ENCODE results near the gene DLL4. TPM values are rescaled to one million over a fixed set of nuclear protein-coding genes. Genes with fewer than 3 reads are reported as not detected.

DLL4 gene
- total RNA-seq, 1 donor from 2014 or later = 11.5 TPM

DNA sequence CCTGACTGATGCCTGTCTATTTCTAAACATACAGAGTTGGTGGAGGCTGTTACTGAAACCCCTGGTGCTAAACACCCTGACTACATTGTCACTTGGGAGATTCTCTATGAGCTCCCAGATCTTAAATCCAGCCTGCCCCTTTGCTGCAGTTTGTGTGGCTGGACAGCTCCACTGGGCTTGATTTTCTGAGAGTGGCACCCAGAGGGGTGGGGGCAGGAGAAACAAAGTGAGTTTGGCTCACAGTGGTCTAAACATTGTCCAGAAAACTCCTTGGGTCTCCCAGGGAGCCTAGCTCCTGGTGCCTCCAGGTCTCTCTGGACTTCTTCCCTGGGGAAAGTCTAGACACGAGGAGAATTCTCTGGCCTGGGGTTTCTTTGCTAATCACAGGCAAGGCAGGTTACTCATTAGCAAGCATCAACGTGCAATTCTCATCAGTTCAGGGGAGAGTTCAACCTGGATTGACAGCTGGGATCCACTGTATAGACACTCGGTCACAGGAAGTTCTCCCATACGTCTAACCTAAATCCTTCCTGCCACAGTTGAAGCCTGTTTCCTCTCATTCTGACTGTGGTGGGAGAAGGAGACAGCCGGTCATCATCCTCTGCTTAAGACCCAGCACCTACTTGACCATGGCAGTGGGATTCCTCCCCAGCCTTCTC, 7.1 kb upstream of the DLL4 start:
- intact Hi-C loops (cut with DNase I) = no loop called here
- no peak for DNase-seq (ENCODE audit: low spot score)

DNA sequence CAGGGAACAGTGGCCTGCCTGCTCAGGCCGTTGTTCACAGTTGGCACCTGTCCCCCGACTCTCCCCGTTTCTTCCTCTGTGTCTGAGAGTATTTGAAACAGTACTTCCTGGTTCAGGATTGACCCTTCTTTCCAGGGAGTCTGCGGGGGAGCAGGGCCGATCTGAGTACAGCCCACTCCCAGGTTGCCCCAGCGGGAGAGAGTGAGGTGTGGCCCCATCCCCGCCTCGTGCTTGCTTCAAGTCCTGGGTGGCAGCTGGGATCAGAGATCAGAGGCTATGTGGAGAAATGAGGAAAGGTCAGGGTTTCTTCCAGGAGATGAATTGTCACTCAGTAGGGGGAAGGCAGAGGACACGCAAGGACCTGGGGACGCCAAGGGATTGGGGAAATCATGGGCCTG, 6.5 kb upstream of the DLL4 start:
- intact Hi-C loops (cut with DNase I) = no loop called here
- DNase-seq (ENCODE audit: low spot score) = no peak

DNA sequence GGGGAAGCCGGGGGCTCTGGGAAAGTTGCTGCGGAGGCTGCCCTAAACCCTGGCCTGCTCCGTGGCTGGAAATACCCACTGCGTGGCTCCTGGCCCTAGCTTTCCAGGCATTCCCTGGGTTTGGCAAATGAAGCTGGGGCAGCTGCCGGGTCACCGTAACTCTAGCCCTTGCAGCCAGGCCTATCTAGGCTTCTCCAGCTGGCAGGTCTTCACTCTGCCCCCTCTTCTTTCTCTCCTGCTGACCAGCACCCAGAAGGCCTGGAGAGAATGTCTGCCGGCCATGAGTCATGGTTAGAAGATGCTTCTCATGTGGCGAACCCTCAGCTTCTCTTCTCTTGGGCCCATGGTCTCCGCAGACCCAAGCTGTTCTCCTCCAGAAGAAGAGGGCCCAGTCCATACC, 5.6 kb upstream of the DLL4 start:
- intact Hi-C loops (cut with DNase I) = no loop called here

DNA sequence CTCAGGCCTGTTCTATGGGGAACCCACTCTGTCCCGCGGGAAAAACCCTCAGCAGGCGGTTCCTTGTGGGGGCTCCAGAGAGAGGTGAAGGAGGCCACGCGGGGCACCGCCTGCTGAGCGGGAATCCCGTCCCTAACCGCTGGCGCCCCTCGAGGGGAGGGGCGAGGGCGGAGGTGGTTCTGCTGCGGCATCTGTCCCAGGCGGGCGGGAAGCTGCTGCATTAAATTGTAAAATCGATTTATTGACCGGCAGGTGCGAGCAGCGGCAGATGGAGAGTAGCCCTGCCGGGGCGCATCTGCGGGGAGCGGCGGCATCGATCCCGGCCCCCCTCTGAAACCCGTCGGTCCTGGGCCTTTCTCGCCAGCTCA, 3.7 kb upstream of the DLL4 start:
- intact Hi-C loops (cut with DNase I) = no loop called here
- DNase-seq (ENCODE audit: low spot score) = no peak

More for the DNA sequence above, 5.6 kb upstream of the DLL4 start:
- DNase-seq (ENCODE audit: low spot score) = no peak

DNA sequence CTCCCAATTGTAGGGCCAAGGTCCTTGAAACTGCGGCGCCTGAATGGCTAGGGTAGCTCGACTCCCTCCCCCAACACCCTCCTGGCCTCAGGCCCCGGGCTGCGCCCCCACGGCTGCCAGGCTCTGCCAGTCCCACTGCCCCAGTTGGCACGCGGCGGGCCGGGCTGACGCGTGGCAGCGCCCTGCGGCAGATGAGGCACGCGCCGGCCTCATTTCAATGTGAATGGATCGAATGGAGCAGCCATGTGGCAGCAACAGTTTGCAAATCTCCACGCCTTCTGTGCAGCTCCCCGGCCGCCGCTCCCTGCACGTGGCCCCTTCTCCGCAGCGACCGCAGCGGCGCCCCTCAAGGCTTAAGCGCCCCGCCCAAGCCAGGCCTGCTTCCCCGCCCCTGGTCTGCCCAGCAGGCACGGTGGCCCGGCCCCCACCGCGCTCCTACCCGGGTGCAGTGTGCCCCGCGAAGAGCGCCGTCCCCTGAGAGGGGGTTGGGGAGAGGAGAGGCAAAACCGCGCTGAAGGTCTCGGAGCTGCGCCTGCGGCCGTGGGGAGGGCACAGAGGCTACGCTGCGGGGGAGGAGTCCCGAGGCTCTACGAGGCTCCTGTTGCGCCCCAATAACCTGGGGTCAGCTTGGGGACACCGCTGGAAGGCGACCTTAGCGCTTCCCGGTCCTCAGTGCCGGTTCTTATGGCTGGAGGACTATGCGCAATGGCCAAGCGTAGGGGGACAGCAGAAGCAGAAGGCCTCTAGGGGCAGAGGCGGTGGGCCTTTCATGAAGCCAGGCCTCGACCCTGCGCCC, 3.1 kb upstream of the DLL4 start:
- no peak for DNase-seq (ENCODE audit: low spot score)
- intact Hi-C loops (cut with DNase I) = no loop called here

DNA sequence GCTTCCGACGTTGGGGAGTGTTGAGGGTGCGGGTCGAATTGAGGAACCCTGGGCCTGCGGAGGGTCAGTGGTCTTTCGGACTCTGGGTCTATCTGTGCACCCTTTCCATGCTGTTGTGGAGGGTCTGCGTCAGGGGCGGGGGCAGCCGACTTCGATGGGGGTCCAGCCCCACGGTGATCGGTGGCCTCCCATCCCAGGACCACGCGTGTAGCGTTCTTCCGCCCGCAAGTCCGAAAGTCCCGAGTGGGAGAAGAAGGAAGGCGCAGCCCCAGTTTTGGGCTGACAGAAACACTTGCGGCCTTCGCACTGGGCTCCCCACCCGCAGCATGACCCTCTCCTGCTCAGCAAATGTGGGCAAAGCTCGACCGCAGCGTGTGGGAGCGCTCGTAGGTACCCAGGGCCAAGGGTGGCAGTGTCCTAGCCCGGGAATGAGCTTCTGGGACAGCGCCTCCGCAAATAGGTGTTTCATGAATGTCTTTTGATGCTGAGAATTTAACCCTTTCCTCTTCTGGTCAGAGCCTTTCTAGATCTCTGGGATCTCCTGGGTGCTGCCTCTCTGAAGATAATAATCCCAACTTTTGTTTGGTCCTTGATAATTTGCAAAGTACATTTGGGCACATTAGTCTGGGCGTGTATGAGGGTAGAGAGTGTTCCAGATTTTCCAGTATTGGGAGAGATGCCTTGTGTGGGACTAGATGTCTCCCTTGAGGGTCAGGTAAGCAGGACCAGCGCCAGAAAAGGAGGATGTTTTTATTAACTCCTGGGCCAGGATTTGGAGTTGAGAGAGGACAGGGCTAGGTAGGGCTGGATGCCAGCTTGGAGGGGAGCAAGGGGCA, 2.3 kb upstream of the DLL4 start:
- DNase-seq (ENCODE audit: low spot score) = no peak
- intact Hi-C loops (cut with DNase I) = no loop called here

DNA sequence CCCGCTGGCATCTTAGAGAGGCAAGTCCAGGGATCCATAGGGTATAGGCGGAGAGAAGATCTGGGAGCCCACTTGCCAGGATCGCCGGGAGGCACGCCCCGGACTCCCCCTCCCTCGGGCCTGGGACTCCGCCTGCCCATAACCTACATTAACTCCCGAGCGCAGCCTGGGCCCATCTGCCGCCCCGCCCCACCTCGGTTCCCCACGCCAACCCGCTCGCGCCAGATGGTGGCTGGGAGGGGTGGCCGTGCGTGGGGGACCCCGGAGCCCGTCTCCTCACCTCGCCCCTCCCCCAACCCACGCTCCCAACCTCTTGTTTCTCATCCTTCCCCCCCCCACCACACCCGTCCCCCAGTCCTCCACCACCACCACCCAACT, 1.7 kb upstream of the DLL4 start:
- no peak for DNase-seq (ENCODE audit: low spot score)
- intact Hi-C loops (cut with DNase I) = no loop called here

DNA sequence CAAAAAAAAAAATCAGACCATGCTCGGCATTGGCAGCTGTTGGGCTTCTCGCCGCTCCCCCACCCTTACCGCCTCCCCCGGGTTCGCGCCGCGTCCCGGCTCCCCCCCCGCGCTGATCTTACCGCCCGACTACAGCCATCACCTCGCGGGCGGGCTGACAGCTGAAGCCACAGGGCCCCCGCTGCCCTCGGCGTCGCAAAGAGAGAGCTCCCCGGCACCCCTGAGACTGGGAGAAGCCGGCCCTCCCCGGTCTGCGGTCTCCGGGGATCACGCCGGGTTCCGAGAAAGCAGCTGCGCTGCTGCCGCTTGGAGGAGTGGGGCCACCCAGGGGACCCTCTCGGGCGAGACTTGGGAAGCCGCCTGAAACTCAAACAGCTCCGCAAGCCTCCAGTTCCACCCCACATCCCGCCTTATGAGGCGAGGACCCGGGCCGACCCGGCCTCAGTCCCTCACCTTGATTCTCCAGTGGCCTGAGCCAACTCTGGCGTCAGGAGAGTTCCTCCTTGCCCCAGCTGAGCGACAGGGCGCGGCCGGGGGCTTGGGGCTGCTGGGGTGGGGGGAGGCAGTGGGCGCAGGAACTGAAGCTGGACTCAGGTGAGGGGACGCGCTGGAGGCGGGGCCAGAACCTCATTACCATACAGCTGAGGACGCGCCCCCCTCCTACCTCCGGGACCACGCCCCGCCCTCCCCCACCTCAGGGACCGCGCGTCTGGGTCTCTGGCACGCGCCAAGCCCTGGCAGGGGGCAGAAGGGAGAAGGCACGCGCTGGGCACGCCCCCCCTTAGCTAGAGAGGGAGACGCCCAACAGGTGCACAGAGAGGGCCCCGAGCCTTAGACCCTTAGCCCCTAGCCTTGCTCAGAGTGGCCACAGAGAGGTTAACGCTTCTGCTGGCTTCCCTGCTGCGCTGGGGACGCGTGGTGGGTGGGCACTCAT, 1.0 kb upstream of the DLL4 start:
- intact Hi-C loops (cut with DNase I) = loop anchor here (2.0 kb wide), 1 partner anchor 21 kb away; no protein-coding TSS in a partner anchor
- DNase-seq (ENCODE audit: low spot score) = no peak

DNA sequence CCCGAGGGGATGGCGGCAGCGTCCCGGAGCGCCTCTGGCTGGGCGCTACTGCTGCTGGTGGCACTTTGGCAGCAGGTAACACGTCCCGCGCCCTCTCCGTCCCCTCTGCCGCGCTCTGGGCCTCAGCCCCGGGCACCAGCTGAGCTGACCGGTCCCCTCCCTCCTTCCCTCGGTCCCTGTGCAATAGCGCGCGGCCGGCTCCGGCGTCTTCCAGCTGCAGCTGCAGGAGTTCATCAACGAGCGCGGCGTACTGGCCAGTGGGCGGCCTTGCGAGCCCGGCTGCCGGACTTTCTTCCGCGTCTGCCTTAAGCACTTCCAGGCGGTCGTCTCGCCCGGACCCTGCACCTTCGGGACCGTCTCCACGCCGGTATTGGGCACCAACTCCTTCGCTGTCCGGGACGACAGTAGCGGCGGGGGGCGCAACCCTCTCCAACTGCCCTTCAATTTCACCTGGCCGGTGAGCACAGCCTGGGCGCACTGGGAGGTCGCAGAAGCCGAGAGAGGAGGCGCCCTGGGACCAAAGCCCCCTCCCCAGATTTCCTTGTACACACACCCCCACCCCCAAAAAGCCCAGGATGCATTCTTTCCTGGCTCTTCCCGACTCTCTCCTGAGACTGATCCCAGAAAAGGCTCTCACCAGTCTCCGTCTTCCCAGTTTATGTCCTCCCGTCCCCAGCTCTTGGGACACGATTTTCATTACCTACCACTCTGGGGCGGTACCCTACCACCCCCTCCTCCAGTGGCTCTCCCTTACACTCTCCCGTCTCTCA, 705 bp downstream of the DLL4 start:
- intact Hi-C loops (cut with DNase I) = loop anchor here (1.0 to 2.0 kb wide), 2 partner anchors 10 to 23 kb away; no protein-coding TSS in a partner anchor
- no peak for DNase-seq (ENCODE audit: low spot score)

DNA sequence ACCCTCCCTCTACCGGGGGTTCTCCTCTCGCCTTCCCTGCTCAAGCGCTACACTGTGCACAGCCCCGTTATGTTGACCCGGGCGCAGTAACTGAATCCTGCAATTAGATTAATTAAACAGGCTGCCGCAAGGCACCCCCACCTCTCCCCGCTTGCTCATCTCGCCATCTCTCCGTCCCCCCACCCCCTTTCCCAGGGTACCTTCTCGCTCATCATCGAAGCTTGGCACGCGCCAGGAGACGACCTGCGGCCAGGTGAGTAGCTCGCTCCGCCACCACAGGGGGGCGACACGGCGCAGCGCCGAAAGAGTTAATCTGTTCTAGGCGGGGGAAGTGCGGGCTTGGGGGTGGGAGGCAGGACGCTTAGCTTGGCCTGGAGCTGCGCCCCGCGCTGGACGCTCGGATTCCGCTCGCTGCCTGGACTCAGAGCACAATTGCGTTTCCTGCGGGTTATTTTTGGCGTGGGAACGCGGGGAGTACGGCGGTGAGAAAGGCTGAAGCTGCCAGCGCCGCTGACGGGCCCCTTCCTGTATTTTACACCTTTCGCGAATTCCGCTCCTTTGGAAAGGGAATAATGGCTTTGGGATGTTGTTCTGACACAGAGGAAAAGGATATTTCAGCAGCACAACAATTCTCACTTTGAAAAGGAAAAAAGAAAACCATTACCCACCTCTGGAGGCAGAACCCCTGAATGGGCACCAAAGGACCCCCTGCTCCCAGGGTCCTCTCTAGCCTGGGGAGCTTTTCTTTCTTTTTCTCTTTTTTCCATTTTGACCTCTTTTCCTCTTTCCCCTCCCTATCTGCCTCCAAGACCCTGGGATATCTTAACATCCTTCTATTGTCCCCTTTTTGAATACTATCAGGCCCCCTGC, 1.5 kb downstream of the DLL4 start:
- intact Hi-C loops (cut with DNase I) = no loop called here
- peak; percentile 86 for DNase-seq (ENCODE audit: low spot score)

DNA sequence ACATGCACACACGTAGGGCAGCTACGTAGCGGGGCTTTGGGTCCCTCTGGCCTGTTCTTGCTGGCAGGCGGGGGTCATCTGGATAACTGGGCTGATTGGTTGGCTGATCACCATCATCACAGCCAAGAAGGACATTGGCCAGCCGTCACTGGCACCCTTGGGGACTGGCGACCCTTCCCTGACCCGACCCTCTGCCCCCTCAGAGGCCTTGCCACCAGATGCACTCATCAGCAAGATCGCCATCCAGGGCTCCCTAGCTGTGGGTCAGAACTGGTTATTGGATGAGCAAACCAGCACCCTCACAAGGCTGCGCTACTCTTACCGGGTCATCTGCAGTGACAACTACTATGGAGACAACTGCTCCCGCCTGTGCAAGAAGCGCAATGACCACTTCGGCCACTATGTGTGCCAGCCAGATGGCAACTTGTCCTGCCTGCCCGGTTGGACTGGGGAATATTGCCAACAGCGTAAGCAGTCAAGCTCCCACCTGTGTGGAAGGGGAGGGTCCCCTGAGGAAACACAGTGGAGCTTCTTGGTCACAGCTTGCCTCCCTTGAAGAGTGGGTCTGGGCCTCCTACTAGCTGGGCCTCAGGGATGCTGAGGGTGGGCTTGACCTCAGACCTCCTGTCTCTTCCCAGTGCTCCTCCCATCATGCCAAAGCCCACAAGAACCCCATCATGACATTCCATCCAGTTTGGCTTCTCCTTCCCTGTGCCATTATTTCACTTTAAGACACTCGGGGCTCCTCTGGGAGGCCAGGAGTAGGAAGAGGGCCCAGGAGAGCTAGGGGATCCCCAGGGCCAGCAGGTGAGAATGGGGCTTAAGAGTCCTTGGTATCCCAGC, 2.4 kb downstream of the DLL4 start:
- intact Hi-C loops (cut with DNase I) = no loop called here
- no peak for DNase-seq (ENCODE audit: low spot score)

DNA sequence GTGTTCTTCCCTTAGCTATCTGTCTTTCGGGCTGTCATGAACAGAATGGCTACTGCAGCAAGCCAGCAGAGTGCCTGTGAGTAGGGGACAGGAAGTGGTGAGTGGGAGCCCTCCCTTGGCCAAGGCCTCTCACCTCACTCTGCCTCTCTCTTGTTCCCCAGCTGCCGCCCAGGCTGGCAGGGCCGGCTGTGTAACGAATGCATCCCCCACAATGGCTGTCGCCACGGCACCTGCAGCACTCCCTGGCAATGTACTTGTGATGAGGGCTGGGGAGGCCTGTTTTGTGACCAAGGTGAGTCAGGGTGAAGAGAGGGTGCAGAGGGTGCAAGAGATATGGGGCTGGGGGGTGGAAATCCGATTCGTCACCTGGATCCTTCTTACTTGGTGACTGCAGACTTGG, 3.0 kb downstream of the DLL4 start:
- DNase-seq (ENCODE audit: low spot score) = no peak
- intact Hi-C loops (cut with DNase I) = no loop called here

DNA sequence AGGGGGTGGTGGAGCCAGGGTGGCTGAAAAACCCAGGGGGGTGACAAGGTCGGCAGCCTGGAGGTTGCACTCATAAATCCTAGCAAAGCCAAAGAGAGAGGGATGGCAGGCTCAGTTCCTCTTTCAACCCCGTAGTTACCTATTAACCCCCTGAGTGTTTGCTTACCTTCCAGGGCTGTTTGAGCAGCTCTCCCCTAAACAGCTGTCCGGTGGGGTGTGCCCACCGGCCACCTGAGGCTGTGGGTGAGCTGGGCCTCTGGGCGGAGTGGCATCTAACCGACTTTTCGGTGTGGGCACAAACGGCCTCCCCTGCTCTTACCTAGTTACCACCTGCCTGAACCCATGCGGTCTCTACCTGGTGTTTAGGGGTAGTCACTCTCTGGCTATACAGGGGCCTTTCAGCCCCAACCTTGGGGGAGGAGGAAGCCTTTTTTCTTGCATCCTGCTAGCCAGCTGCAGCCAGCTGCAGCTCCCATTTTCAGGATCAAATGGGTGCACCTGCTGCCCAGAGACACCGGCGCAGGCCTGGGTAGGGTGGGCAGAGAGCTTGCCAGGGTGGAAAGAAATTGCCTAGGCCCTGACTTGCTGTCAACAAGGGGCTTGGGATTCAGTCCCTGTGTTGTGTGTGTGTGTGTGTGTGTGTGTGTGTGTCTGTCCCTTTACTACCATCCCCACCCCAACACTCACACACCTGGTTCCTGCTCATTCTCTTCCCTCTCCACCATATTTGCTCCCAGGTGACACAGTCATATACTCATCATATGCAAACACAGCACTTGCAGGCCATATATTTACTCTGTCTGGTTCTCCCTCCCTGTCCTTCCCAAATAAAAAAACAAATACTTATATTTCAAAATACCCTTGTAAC, 3.7 kb downstream of the DLL4 start:
- no peak for DNase-seq (ENCODE audit: low spot score)
- intact Hi-C loops (cut with DNase I) = no loop called here

DNA sequence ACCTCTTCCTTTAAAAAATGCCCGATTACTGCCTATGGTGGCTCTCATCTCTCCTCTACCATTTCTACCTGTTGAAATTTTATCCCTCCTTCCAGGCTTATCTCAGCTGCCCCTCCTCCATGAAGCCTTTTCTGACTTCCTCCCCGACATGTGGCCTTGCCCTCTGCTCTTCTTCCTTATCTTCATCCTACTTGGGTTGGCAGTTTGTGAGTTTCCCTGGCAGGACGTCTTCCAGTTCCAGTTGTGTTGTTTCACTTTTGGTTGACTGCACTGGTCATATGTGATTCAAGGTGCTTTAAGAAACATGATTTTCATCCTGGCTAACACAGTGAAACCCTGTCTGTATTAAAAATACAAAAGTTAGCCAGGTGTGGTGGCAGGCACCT, 4.4 kb downstream of the DLL4 start:
- DNase-seq (ENCODE audit: low spot score) = no peak
- intact Hi-C loops (cut with DNase I) = no loop called here

DNA sequence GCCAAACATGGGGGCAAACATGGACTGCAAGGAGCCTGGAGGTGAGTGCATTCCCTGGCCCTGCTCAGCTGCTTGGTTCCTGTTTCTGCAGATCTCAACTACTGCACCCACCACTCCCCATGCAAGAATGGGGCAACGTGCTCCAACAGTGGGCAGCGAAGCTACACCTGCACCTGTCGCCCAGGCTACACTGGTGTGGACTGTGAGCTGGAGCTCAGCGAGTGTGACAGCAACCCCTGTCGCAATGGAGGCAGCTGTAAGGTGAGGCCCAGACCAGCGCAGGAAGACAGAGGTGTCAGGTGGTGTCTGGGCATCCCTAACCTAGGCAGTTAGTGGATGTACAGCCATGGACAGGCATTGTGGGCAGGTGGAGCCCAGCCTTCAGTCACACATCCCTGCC, 5.3 kb downstream of the DLL4 start:
- no peak for DNase-seq (ENCODE audit: low spot score)
- intact Hi-C loops (cut with DNase I) = no loop called here

DNA sequence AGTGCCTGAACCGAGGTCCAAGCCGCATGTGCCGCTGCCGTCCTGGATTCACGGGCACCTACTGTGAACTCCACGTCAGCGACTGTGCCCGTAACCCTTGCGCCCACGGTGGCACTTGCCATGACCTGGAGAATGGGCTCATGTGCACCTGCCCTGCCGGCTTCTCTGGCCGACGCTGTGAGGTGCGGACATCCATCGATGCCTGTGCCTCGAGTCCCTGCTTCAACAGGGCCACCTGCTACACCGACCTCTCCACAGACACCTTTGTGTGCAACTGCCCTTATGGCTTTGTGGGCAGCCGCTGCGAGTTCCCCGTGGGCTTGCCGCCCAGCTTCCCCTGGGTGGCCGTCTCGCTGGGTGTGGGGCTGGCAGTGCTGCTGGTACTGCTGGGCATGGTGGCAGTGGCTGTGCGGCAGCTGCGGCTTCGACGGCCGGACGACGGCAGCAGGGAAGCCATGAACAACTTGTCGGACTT, 7.1 kb downstream of the DLL4 start:
- DNase-seq (ENCODE audit: low spot score) = no peak
- intact Hi-C loops (cut with DNase I) = no loop called here

Measured in cardiac septum (tissue), 1 donor.